GM23338 (cell line): Measurements from ENCODE around the gene KCNQ1OT1. TPM values are rescaled to one million over a fixed set of nuclear protein-coding genes. Genes with fewer than 3 reads are reported as not detected.

ENCODE experiments used
- ATAC-seq: fragments of 200-7000 bp; cut with Tn5 transposase; 3 replicates; pipeline ENCODE4 v1.9.1; 2020
- DNase-seq: peaks from one replicate; pipeline ENCODE4 v3.0.0-alpha.2; 2015; ENCODE audit warnings: low spot score
- H2AFZ ChIP-seq: fragments of 200-600 bp; sonication (generic); 2 replicates; pipeline ENCODE4 v1.8.0; 2016; ENCODE audit warnings: antibody characterized with exemption, mild to moderate bottlenecking, moderate library complexity
- H3F3A ChIP-seq: fragments of 200-600 bp; sonication (generic); replicated peaks from 2 replicates; pipeline ENCODE4 v1.8.0; 2017; ENCODE audit warnings: antibody characterized with exemption, mixed run types, low read depth
- H3K27ac ChIP-seq: fragments of 200-600 bp; sonication (generic); 2 replicates; pipeline ENCODE4 v1.6.1; 2016; ENCODE audit warnings: low read depth
- H3K27me3 ChIP-seq: fragments of 200-600 bp; sonication (generic); 2 replicates; pipeline ENCODE4 v1.8.0; 2016; ENCODE audit warnings: mild to moderate bottlenecking, mixed run types, moderate library complexity; ENCODE audit not compliant: insufficient read depth
- H3K36me3 ChIP-seq: fragments of 200-600 bp; sonication (generic); 2 replicates; pipeline ENCODE4 v1.8.0; 2016; ENCODE audit warnings: mild to moderate bottlenecking; ENCODE audit not compliant: insufficient read depth
- H3K4me1 ChIP-seq: fragments of 200-600 bp; sonication (generic); 2 replicates; pipeline ENCODE4 v1.8.0; 2016; ENCODE audit warnings: mild to moderate bottlenecking, moderate library complexity; ENCODE audit not compliant: insufficient read depth
- H3K4me2 ChIP-seq: fragments of 200-600 bp; sonication (generic); 2 replicates; pipeline ENCODE4 v1.7.1; 2017; ENCODE audit warnings: mixed run types
- H3K4me3 ChIP-seq: fragments of 200-600 bp; sonication (generic); 2 replicates; pipeline ENCODE4 v1.6.1; 2016; ENCODE audit warnings: mixed run types
- H3K79me2 ChIP-seq: fragments of 200-600 bp; sonication (generic); replicated peaks from 2 replicates; pipeline ENCODE4 v1.8.0; 2017; ENCODE audit warnings: mild to moderate bottlenecking; ENCODE audit not compliant: insufficient read depth
- H3K9me2 ChIP-seq: fragments of 200-600 bp; sonication (generic); 2 replicates; pipeline ENCODE4 v1.8.0; 2017; ENCODE audit not compliant: insufficient read depth
- H4K20me1 ChIP-seq: fragments of 200-600 bp; sonication (generic); replicated peaks from 2 replicates; pipeline ENCODE4 v1.8.0; 2017; ENCODE audit warnings: mild to moderate bottlenecking; ENCODE audit not compliant: insufficient read depth
- H3K27ac Mint-ChIP-seq: 2 replicates; pipeline ENCODE4 v1.8.0; 2020; ENCODE audit warnings: inconsistent platforms, mild to moderate bottlenecking, moderate library complexity, mixed read lengths
- H3K27me3 Mint-ChIP-seq: 3 replicates; pipeline ENCODE4 v1.8.0; 2022; ENCODE audit warnings: low read depth, mild to moderate bottlenecking, moderate library complexity, mixed read lengths, inconsistent platforms; ENCODE audit not compliant: insufficient read depth, poor library complexity
- H3K36me3 Mint-ChIP-seq: 3 replicates; pipeline ENCODE4 v1.8.0; 2021; ENCODE audit warnings: low read depth, mild to moderate bottlenecking, inconsistent platforms, moderate library complexity, mixed read lengths
- H3K4me1 Mint-ChIP-seq: 3 replicates; pipeline ENCODE4 v1.8.0; 2020; ENCODE audit warnings: mild to moderate bottlenecking, inconsistent platforms, mixed read lengths
- H3K4me3 Mint-ChIP-seq: 3 replicates; pipeline ENCODE4 v1.8.0; 2021; ENCODE audit warnings: moderate library complexity, mild to moderate bottlenecking, inconsistent platforms, mixed read lengths
- H3K9me3 Mint-ChIP-seq: 3 replicates; pipeline ENCODE4 v1.8.0; 2020; ENCODE audit warnings: moderate library complexity, mild to moderate bottlenecking, inconsistent platforms, mixed read lengths
- CREB1 ChIP-seq: fragments of 250-450 bp; sonication (Bioruptor Pico); IDR thresholded peaks from 2 replicates; pipeline ENCODE4 v1.5.0; 2020; ENCODE audit warnings: low read depth, mild to moderate bottlenecking, moderate library complexity
- EZH2 ChIP-seq: fragments of 200-600 bp; sonication (generic); IDR thresholded peaks from one replicate; pipeline ENCODE4 v1.8.0; 2017; ENCODE audit warnings: antibody characterized with exemption, mild to moderate bottlenecking, low read depth; ENCODE audit not compliant: unreplicated experiment
- POLR2AphosphoS5 ChIP-seq: IDR thresholded peaks from 2 replicates; pipeline ENCODE4 v1.6.1; 2016; ENCODE audit warnings: antibody characterized with exemption, low read depth
- ZNF331 ChIP-seq: fragments of 250-450 bp; sonication (Bioruptor Pico); IDR thresholded peaks from 2 replicates; pipeline ENCODE4 v1.5.0; 2020; ENCODE audit warnings: low read depth, mild to moderate bottlenecking, moderate library complexity
- polyA plus RNA-seq: library from polyadenylated mRNA; unstranded; fragments of >200 nt; fragmentation: Nextera tagmentation; extraction: Ambion mirVana; gene quantifications from 2 replicates; pipeline ENCODE4 v1.2.1, GENCODE V29; 2016
- total RNA-seq: library from RNA; depleted of rRNA; stranded (reverse); fragments of >200 nt; shearing (Covaris generic); gene quantifications from 2 replicates; pipeline ENCODE4 v1.2.3, GENCODE V29; 2014
- TF ChIP-seq, protein P1 (sequence below): IDR thresholded peaks from 2 replicates; pipeline ENCODE4 v1.6.1; 2016; ENCODE audit warnings: antibody characterized with exemption
- TF ChIP-seq, protein P2 (sequence below): fragments of 250-450 bp; sonication (Bioruptor Pico); IDR thresholded peaks from 2 replicates; pipeline ENCODE4 v1.5.0; 2020; ENCODE audit warnings: mild to moderate bottlenecking, moderate library complexity
- TF ChIP-seq, protein P3 (sequence below): IDR thresholded peaks from one replicate; pipeline ENCODE4 v1.6.1; 2018; ENCODE audit warnings: antibody characterized with exemption; ENCODE audit not compliant: unreplicated experiment

Gene KCNQ1OT1
- total and polyA plus RNA-seq, 2 experiments from 2014 or later = 1.5 to 4.2 TPM

DNA sequence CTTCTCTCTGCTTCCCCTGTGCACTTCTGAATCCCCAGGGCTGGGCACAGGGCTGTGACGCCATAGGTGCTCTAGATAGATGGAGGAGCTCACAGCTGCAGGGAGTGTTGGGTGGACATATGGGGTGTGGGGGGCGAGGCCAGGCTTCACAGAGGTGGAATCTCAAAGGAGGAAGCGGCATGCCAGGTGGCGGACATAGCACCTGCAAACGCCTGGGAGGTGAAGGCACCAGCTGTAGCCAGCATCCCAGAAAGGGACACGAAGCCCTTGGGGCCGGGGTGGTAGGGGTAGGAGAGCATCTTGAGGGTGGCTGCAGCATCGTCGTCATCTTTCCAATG is 14.6 kb upstream of the KCNQ1OT1 start:
- H3K27me3 Mint-ChIP-seq = peaks cover 53% of the 10 kb centered on the region
- peaks cover 79% of the 10 kb centered on the region for H3K27me3 ChIP-seq
- H3F3A ChIP-seq = no peaks in the 10 kb centered on the region
- peaks cover 15% of the 10 kb centered on the region; the same call in 2 of the 3 replicates for H3K36me3 Mint-ChIP-seq
- no peak overlapping the region for H3K4me3 Mint-ChIP-seq
- peaks cover 11% of the 10 kb centered on the region for H3K36me3 ChIP-seq
- H3K27ac ChIP-seq = no peak overlapping the region
- peaks cover 14% of the 10 kb centered on the region for H3K4me1 ChIP-seq
- no peak for DNase-seq
- no peak for ATAC-seq
- H3K4me3 ChIP-seq = no peak overlapping the region
- H3K27ac Mint-ChIP-seq = no peak overlapping the region
- TF ChIP-seq ZNF331 (CRISPR knock-in tag) (no peak), EZH2 (no peak), POLR2AphosphoS5 (no peak)
- TF ChIP-seq, protein P1, sequence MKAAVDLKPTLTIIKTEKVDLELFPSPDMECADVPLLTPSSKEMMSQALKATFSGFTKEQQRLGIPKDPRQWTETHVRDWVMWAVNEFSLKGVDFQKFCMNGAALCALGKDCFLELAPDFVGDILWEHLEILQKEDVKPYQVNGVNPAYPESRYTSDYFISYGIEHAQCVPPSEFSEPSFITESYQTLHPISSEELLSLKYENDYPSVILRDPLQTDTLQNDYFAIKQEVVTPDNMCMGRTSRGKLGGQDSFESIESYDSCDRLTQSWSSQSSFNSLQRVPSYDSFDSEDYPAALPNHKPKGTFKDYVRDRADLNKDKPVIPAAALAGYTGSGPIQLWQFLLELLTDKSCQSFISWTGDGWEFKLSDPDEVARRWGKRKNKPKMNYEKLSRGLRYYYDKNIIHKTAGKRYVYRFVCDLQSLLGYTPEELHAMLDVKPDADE = no peak
- H3K79me2 ChIP-seq = no peaks in the 10 kb centered on the region
- H3K9me3 Mint-ChIP-seq = peaks cover 15% of the 10 kb centered on the region; the same call in 2 of the 3 replicates
- H4K20me1 ChIP-seq = no peaks in the 10 kb centered on the region
- peaks cover 19% of the 10 kb centered on the region for H3K4me1 Mint-ChIP-seq
- H2AFZ ChIP-seq = no peak overlapping the region
- no peaks in the 10 kb centered on the region for H3K9me2 ChIP-seq
- H3K4me2 ChIP-seq = no peak overlapping the region

DNA sequence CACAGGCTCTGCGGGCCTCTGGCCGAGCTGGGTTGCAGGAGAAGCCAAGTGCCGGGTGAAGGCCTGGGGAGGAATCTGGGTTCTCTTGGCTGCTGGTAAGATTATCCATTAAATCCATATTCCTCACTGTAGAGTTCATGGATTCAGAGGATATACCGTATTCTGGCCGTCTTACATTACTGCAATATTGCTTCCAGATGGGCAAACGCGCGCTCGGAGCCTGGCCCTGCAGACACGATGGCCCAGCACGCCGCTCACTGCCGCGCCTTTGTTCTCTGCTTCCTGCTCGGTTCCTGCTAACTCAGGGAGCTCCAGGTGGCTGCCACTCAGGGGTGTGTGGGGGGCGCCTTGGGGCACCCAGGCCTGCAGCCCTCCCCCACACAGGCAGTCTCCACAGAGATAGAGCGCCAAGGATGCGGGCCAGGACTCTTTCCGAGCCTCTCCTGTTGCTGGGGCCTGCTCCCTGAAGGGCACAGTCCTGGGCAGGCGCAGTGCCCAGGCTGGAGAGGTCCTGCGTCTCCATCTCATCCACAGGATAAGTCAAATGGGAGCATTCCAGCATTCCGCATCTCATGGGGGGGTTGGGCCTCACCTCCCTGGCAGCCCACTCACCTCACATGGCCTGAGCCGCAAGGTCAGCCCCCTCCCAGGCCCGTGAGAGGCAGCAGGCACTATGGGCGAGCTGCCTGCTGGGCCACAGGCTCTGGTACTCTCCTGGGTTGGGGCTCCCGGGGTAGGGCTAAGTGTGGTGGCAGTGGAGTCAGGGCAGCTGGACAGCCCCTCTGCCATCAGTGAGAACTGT is 14.1 kb upstream of the KCNQ1OT1 start:
- ATAC-seq (peak; percentile 15; the same call in 2 of the 3 replicates), DNase-seq (no peak)
- no peak overlapping the region for H3K27ac ChIP-seq
- no peak overlapping the region for H3K4me3 ChIP-seq
- H3K4me1 ChIP-seq = peaks cover 8% of the 10 kb centered on the region
- H4K20me1 ChIP-seq = no peaks in the 10 kb centered on the region
- Mint-ChIP-seq H3K4me3 (no peak overlapping the region), H3K27ac (no peak overlapping the region), H3K9me3 (peaks cover 15% of the 10 kb centered on the region; the same call in 2 of the 3 replicates), H3K27me3 (peaks cover 48% of the 10 kb centered on the region), H3K36me3 (peaks cover 15% of the 10 kb centered on the region; the same call in 2 of the 3 replicates), H3K4me1 (peaks cover 13% of the 10 kb centered on the region)
- no peaks in the 10 kb centered on the region for H3K79me2 ChIP-seq
- no peak overlapping the region for H3K4me2 ChIP-seq
- TF ChIP-seq, protein P2, sequence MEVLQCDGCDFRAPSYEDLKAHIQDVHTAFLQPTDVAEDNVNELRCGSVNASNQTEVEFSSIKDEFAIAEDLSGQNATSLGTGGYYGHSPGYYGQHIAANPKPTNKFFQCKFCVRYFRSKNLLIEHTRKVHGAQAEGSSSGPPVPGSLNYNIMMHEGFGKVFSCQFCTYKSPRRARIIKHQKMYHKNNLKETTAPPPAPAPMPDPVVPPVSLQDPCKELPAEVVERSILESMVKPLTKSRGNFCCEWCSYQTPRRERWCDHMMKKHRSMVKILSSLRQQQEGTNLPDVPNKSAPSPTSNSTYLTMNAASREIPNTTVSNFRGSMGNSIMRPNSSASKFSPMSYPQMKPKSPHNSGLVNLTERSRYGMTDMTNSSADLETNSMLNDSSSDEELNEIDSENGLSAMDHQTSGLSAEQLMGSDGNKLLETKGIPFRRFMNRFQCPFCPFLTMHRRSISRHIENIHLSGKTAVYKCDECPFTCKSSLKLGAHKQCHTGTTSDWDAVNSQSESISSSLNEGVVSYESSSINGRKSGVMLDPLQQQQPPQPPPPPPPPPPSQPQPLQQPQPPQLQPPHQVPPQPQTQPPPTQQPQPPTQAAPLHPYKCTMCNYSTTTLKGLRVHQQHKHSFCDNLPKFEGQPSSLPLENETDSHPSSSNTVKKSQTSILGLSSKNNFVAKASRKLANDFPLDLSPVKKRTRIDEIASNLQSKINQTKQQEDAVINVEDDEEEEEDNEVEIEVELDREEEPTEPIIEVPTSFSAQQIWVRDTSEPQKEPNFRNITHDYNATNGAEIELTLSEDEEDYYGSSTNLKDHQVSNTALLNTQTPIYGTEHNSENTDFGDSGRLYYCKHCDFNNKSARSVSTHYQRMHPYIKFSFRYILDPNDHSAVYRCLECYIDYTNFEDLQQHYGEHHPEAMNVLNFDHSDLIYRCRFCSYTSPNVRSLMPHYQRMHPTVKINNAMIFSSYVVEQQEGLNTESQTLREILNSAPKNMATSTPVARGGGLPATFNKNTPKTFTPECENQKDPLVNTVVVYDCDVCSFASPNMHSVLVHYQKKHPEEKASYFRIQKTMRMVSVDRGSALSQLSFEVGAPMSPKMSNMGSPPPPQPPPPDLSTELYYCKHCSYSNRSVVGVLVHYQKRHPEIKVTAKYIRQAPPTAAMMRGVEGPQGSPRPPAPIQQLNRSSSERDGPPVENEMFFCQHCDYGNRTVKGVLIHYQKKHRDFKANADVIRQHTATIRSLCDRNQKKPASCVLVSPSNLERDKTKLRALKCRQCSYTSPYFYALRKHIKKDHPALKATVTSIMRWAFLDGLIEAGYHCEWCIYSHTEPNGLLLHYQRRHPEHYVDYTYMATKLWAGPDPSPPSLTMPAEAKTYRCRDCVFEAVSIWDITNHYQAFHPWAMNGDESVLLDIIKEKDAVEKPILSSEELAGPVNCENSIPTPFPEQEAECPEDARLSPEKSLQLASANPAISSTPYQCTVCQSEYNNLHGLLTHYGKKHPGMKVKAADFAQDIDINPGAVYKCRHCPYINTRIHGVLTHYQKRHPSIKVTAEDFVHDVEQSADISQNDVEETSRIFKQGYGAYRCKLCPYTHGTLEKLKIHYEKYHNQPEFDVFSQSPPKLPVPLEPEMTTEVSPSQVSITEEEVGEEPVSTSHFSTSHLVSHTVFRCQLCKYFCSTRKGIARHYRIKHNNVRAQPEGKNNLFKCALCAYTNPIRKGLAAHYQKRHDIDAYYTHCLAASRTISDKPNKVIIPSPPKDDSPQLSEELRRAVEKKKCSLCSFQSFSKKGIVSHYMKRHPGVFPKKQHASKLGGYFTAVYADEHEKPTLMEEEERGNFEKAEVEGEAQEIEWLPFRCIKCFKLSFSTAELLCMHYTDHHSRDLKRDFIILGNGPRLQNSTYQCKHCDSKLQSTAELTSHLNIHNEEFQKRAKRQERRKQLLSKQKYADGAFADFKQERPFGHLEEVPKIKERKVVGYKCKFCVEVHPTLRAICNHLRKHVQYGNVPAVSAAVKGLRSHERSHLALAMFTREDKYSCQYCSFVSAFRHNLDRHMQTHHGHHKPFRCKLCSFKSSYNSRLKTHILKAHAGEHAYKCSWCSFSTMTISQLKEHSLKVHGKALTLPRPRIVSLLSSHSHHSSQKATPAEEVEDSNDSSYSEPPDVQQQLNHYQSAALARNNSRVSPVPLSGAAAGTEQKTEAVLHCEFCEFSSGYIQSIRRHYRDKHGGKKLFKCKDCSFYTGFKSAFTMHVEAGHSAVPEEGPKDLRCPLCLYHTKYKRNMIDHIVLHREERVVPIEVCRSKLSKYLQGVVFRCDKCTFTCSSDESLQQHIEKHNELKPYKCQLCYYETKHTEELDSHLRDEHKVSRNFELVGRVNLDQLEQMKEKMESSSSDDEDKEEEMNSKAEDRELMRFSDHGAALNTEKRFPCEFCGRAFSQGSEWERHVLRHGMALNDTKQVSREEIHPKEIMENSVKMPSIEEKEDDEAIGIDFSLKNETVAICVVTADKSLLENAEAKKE (CRISPR knock-in tag) = no peak
- TF ChIP-seq CREB1 (CRISPR knock-in tag) = no peak
- TF ChIP-seq, protein P3, sequence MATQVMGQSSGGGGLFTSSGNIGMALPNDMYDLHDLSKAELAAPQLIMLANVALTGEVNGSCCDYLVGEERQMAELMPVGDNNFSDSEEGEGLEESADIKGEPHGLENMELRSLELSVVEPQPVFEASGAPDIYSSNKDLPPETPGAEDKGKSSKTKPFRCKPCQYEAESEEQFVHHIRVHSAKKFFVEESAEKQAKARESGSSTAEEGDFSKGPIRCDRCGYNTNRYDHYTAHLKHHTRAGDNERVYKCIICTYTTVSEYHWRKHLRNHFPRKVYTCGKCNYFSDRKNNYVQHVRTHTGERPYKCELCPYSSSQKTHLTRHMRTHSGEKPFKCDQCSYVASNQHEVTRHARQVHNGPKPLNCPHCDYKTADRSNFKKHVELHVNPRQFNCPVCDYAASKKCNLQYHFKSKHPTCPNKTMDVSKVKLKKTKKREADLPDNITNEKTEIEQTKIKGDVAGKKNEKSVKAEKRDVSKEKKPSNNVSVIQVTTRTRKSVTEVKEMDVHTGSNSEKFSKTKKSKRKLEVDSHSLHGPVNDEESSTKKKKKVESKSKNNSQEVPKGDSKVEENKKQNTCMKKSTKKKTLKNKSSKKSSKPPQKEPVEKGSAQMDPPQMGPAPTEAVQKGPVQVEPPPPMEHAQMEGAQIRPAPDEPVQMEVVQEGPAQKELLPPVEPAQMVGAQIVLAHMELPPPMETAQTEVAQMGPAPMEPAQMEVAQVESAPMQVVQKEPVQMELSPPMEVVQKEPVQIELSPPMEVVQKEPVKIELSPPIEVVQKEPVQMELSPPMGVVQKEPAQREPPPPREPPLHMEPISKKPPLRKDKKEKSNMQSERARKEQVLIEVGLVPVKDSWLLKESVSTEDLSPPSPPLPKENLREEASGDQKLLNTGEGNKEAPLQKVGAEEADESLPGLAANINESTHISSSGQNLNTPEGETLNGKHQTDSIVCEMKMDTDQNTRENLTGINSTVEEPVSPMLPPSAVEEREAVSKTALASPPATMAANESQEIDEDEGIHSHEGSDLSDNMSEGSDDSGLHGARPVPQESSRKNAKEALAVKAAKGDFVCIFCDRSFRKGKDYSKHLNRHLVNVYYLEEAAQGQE = no peak
- no peak overlapping the region; the same call in 1 of the 2 replicates for H2AFZ ChIP-seq
- peaks cover 11% of the 10 kb centered on the region for H3K36me3 ChIP-seq
- no peaks in the 10 kb centered on the region for H3K9me2 ChIP-seq
- H3K27me3 ChIP-seq = peaks cover 76% of the 10 kb centered on the region; the same call in 1 of the 2 replicates
- no peaks in the 10 kb centered on the region for H3F3A ChIP-seq
